ENCODE data around the gene PLEKHG3.
A peak's percentile ranks its signal among the peaks of the same experiment; 100 is the strongest.

PLEKHG3 gene

GRCh38 chr14:64708148-64709004 lies 4.2 kb downstream of the PLEKHG3 start:
- peak in 1 of 2 donors; percentile 28 for ATAC-seq

- ATAC-seq: no peak
These were observed 4.9 kb downstream of the PLEKHG3 start for GRCh38 chr14:64709126-64709525.

GRCh38 chr14:64711039-64711438 lies 6.8 kb downstream of the PLEKHG3 start:
- no peak for ATAC-seq

- ATAC-seq: no peak
These were observed 9.5 kb downstream of the PLEKHG3 start for GRCh38 chr14:64713677-64714076.

- no peak for ATAC-seq
These were observed 10.3 kb downstream of the PLEKHG3 start for GRCh38 chr14:64714432-64715025.

GRCh38 chr14:64715146-64715627 lies 11.0 kb downstream of the PLEKHG3 start:
- no peak for ATAC-seq

GRCh38 chr14:64715628-64716412 lies 11.6 kb downstream of the PLEKHG3 start:
- ATAC-seq: no peak

- ATAC-seq: no peak
These were observed 13.6 kb downstream of the PLEKHG3 start for GRCh38 chr14:64717870-64718269.

GRCh38 chr14:64718762-64719161 lies 14.5 kb downstream of the PLEKHG3 start:
- ATAC-seq: no peak

GRCh38 chr14:64719601-64720000 lies 15.4 kb downstream of the PLEKHG3 start:
- ATAC-seq: no peak

GRCh38 chr14:64720131-64720576 lies 15.9 kb downstream of the PLEKHG3 start:
- ATAC-seq: no peak

- ATAC-seq: no peak
These were observed 17.2 kb downstream of the PLEKHG3 start for GRCh38 chr14:64721391-64721791.

GRCh38 chr14:64721899-64722298 lies 17.7 kb downstream of the PLEKHG3 start:
- ATAC-seq: no peak

- ATAC-seq: peak in 1 of 2 donors; percentile 6
These were observed 18.7 kb downstream of the PLEKHG3 start for GRCh38 chr14:64722842-64723447.

GRCh38 chr14:64723691-64724577 lies 19.7 kb downstream of the PLEKHG3 start:
- peak; percentile 28 to 39 for ATAC-seq

- no peak for ATAC-seq
These were observed 20.3 kb downstream of the PLEKHG3 start for GRCh38 chr14:64724578-64724930.

- no peak for ATAC-seq
These were observed 21.1 kb downstream of the PLEKHG3 start for GRCh38 chr14:64725261-64725815.

- no peak for ATAC-seq
These were observed 21.8 kb downstream of the PLEKHG3 start for GRCh38 chr14:64725879-64726584.

GRCh38 chr14:64726585-64726890 lies 22.3 kb downstream of the PLEKHG3 start:
- peak; percentile 70 to 76 for ATAC-seq

- no peak for ATAC-seq
These were observed 23.4 kb downstream of the PLEKHG3 start for GRCh38 chr14:64727551-64728071.

GRCh38 chr14:64728106-64728505 lies 23.9 kb downstream of the PLEKHG3 start:
- no peak for ATAC-seq
